Stomach (tissue), 9 donors: Measurements from ENCODE around the gene ANKRD34B. TPM values are rescaled to one million over a fixed set of nuclear protein-coding genes. Genes with fewer than 3 reads are reported as not detected.

Experiments
- DNase-seq, 2 donors: peaks; one replicate each; pipeline versions ENCODE4 v3.0.0 to v3.0.0-alpha.2; 2013 to 2019
- H3K27ac ChIP-seq, 5 donors: fragments of 200-600 bp in 4 of 5; sonication (generic) in 4 of 5; one replicate each; pipeline ENCODE4 v1.5.1; 2013 to 2019; ENCODE audit warnings: mild to moderate bottlenecking in 1 of 5, moderate library complexity in 1 of 5
- H3K27me3 ChIP-seq, 3 donors: fragments of 200-600 bp; sonication (generic); one replicate each; pipeline ENCODE4 v1.5.1; 2017 to 2019; ENCODE audit warnings: mixed run types in 1 of 3
- H3K36me3 ChIP-seq, 4 donors: fragments of 200-600 bp; sonication (generic); 1 replicate in 3 of 4; 2 replicates in 1 of 4; pipeline ENCODE4 v1.5.1; 2016 to 2019
- H3K4me1 ChIP-seq, 4 donors: fragments of 200-600 bp; sonication (generic); one replicate each; pipeline ENCODE4 v1.5.1; 2016 to 2019
- H3K4me3 ChIP-seq, 4 donors: fragments of 200-600 bp; sonication (generic) in 3 of 4; one replicate each; pipeline ENCODE4 v1.5.1; 2016 to 2019; ENCODE audit warnings: mild to moderate bottlenecking in 1 of 4
- H3K9me3 ChIP-seq, 4 donors: fragments of 200-600 bp; sonication (generic); one replicate each; pipeline ENCODE4 v1.5.1; 2016 to 2019
- CTCF ChIP-seq, 7 experiments: fragments of 450-650 bp in 4 of 7; fragments of 200-600 bp in 3 of 7; sonication (generic) in 3 of 7; IDR thresholded peaks; one replicate each; pipeline ENCODE4 v1.5.1; 2016 to 2019; ENCODE audit warnings: antibody characterized with exemption in 7 of 7, control low read depth in 2 of 7, mild to moderate bottlenecking in 1 of 7
- EP300 ChIP-seq: sonication (generic); formaldehyde crosslinking; IDR thresholded peaks from one replicate; pipeline ENCODE4 v1.6.1; 2017; ENCODE audit warnings: antibody characterized with exemption
- POLR2A ChIP-seq, 4 donors: fragments of 450-650 bp; IDR thresholded peaks; one replicate each; pipeline ENCODE4 v1.6.1; 2016; ENCODE audit warnings: antibody characterized with exemption in 4 of 4, control low read depth in 2 of 4, mild to moderate bottlenecking in 1 of 4, moderate library complexity in 1 of 4
- POLR2AphosphoS5 ChIP-seq, 3 donors: sonication (generic); formaldehyde crosslinking; IDR thresholded peaks; one replicate each; pipeline ENCODE4 v1.6.1; 2016; ENCODE audit warnings: antibody characterized with exemption in 3 of 3
- WGBS, 5 donors: extraction: QIAGEN DNeasy Blood & Tissue Kit in 3 of 5; methylation state at CpG; one replicate each; pipeline versions ENCODE4 v1.1.5 to v1.1.7; 2013 to 2018; 5-methylcytosine and 5-hydroxymethylcytosine counted together
- intact Hi-C: fragments of 100-400 bp; cut with DNase I; formaldehyde crosslinking; loops from one replicate; pipeline ENCODE4 v1.15.1; 2023; ENCODE audit warnings: low total_unique reads
- polyA plus RNA-seq, 3 donors: library from polyadenylated mRNA; stranded (reverse); fragments of 200-250 nt; gene quantifications; one replicate each; pipeline ENCODE4 v1.2.3, GENCODE V29; 2013
- total RNA-seq, 5 donors: library from RNA; depleted of rRNA; stranded (reverse); fragments of >200 nt; gene quantifications; one replicate each; pipeline versions ENCODE4 v1.1.0 to v1.2.3, GENCODE V29; 2014 to 2016
- donor health status: healthy with polysubstance abuse.
- donor health status: Bipolar disorder and iron deficiency.
- donor health status: healthy.

ANKRD34B gene
- total and polyA plus RNA-seq, 8 donors, result not detected

- intact Hi-C loops, result no loop called here
- no peak for DNase-seq
- no peak for TF ChIP-seq POLR2A (IDR thresholded peaks at IDR 0.05)
- no peak for TF ChIP-seq CTCF (IDR thresholded peaks at IDR 0.05)
- no peak for TF ChIP-seq EP300
- no peak for TF ChIP-seq POLR2AphosphoS5 (IDR thresholded peaks at IDR 0.05)
- H3K27ac ChIP-seq, result no peak overlapping the region
- H3K27me3 ChIP-seq, result no peaks in the 10 kb centered on the region
- H3K4me1 ChIP-seq, result no peaks in the 10 kb centered on the region
- H3K36me3 ChIP-seq, result no peaks in the 10 kb centered on the region
- no peaks in the 10 kb centered on the region for H3K9me3 ChIP-seq
- H3K4me3 ChIP-seq, result no peak overlapping the region
- 75 to 86% (median 81%) methylated on average over 1 of the region's 1 CpG for WGBS, 5 donors
These were observed 39.6 kb upstream of the ANKRD34B start for GRCh38 chr5:80609692-80610091.

GRCh38 chr5:80608731-80609130, 38.7 kb upstream of the ANKRD34B start:
- Histone ChIP-seq H3K4me3 (no peak overlapping the region), H3K27me3 (no peaks in the 10 kb centered on the region), H3K27ac (no peak overlapping the region), H3K4me1 (no peaks in the 10 kb centered on the region), H3K9me3 (no peaks in the 10 kb centered on the region), H3K36me3 (no peaks in the 10 kb centered on the region)
- intact Hi-C loops, result no loop called here
- TF ChIP-seq EP300 (no peak), POLR2AphosphoS5 (IDR thresholded peaks at IDR 0.05) (no peak), POLR2A (IDR thresholded peaks at IDR 0.05) (no peak)
- WGBS, 5 donors, result 93 to 96% (median 95%) methylated on average over 1 of the region's 1 CpG
- DNase-seq, result no peak

DNA sequence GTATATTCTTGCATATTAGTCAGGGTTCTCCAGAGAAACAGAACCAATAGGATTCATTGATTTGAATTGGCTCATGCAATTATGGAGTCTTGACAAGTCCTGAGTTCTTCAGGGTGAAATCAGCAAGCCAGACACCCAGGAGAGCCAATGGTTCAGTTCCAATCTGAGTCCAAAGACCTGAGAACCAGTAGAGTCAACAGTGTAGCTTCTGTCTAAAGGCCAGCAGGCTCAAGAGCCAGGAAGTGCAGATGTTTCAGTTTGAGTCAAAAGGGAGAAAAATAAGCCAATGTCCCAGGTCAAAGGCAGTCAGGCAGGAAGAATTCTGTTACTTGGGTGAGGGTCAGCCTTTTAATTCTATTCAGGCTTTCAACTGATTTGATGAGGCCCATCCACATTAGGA, 37.8 kb upstream of the ANKRD34B start:
- no peaks in the 10 kb centered on the region for H3K4me1 ChIP-seq
- DNase-seq, result no peak
- no peak overlapping the region for H3K4me3 ChIP-seq
- no peaks in the 10 kb centered on the region for H3K9me3 ChIP-seq
- intact Hi-C loops, result no loop called here
- TF ChIP-seq POLR2AphosphoS5 (IDR thresholded peaks at IDR 0.05), result no peak
- TF ChIP-seq POLR2A (IDR thresholded peaks at IDR 0.05), result no peak
- TF ChIP-seq CTCF (IDR thresholded peaks at IDR 0.05), result no peak
- no peak for TF ChIP-seq EP300
- H3K36me3 ChIP-seq, result no peaks in the 10 kb centered on the region
- no peaks in the 10 kb centered on the region for H3K27me3 ChIP-seq
- no peak overlapping the region for H3K27ac ChIP-seq

GRCh38 chr5:80607343-80607742, 37.3 kb upstream of the ANKRD34B start:
- Histone ChIP-seq H3K27ac (no peak overlapping the region), H3K4me1 (no peaks in the 10 kb centered on the region), H3K36me3 (no peaks in the 10 kb centered on the region), H3K9me3 (no peaks in the 10 kb centered on the region), H3K4me3 (no peak overlapping the region), H3K27me3 (no peaks in the 10 kb centered on the region)
- DNase-seq, result no peak
- TF ChIP-seq EP300, result no peak
- TF ChIP-seq POLR2AphosphoS5 (IDR thresholded peaks at IDR 0.05), result no peak
- TF ChIP-seq POLR2A (IDR thresholded peaks at IDR 0.05), result no peak
- TF ChIP-seq CTCF (IDR thresholded peaks at IDR 0.05), result no peak
- intact Hi-C loops, result no loop called here

DNA sequence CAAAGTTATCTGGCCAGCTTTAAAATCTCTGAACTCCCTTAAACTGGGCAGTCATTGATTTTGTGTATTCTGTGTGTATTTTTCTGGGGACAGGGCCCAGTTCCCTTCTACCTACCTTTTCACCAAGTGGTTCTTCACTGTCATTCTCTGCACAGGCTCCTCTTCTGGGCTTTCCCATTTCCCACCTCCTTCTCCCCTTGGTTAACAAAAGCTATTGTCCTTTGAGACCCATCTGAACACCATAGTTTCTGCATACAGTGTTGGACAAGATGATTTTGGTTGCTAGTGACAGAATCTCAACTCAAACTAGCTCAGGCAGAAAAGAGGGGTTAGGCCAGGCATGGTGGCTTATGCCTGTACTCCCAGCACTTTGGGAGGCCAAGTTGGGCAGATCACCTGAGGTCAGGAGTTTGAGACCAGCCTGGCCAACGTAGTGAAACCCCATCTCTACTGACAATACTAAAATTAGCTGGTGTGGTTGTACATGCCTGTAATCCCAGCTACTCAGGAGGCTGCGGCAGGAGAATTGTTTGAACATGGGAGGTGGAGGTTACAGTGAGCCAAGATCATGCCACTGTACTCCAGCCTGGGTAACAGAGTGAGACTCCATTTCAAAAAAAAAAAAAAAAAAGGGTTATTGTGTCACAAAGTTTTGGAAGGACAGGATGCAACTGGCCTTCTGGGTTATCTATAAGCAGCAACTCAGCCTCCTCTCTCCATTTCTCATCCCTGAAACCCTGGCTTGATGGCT, 31.0 kb upstream of the ANKRD34B start:
- TF ChIP-seq POLR2AphosphoS5 (IDR thresholded peaks at IDR 0.05), result no peak
- TF ChIP-seq EP300, result no peak
- TF ChIP-seq POLR2A (IDR thresholded peaks at IDR 0.05), result no peak
- TF ChIP-seq CTCF (IDR thresholded peaks at IDR 0.05), result no peak

More for the DNA sequence above, 31.0 kb upstream of the ANKRD34B start:
- Histone ChIP-seq H3K36me3 (no peaks in the 10 kb centered on the region), H3K27ac (no peak overlapping the region), H3K27me3 (no peaks in the 10 kb centered on the region), H3K4me1 (no peaks in the 10 kb centered on the region), H3K9me3 (no peaks in the 10 kb centered on the region), H3K4me3 (no peak overlapping the region)
- 87 to 96% (median 90%) methylated on average over 2 of the region's 2 CpGs for whole genome bisulfite sequencing, 5 donors
- intact Hi-C loops, result no loop called here
- DNase-seq, result no peak
